GM18511 (cell line): ENCODE results near the gene MYO5B.

Experiments
- ATAC-seq: cut with Tn5 transposase; IDR thresholded peaks from one replicate; pipeline ENCODE4 v1.9.1; 2021; ENCODE audit warnings: mild to moderate bottlenecking, moderate library complexity; ENCODE audit not compliant: unreplicated experiment

MYO5B gene

GRCh38 chr18:50189160-50189559, 5.8 kb downstream of the MYO5B start:
- peak; percentile 79 for ATAC-seq

- ATAC-seq = no peak
Measured at GRCh38 chr18:50188652-50189051, 6.3 kb downstream of the MYO5B start.

- ATAC-seq = no peak
Measured at GRCh38 chr18:50187659-50188058, 7.3 kb downstream of the MYO5B start.

GRCh38 chr18:50186385-50186784, 8.6 kb downstream of the MYO5B start:
- no peak for ATAC-seq

GRCh38 chr18:50183556-50183955, 11.4 kb downstream of the MYO5B start:
- no peak for ATAC-seq

GRCh38 chr18:50182511-50182910, 12.4 kb downstream of the MYO5B start:
- no peak for ATAC-seq

GRCh38 chr18:50181590-50181989, 13.4 kb downstream of the MYO5B start:
- no peak for ATAC-seq

- ATAC-seq = no peak
Measured at GRCh38 chr18:50179465-50179864, 15.5 kb downstream of the MYO5B start.

- no peak for ATAC-seq
Measured at GRCh38 chr18:50177294-50177992, 17.5 kb downstream of the MYO5B start.

- ATAC-seq = no peak
Measured at GRCh38 chr18:50172367-50172766, 22.6 kb downstream of the MYO5B start.

- no peak for ATAC-seq
Measured at GRCh38 chr18:50171406-50171805, 23.5 kb downstream of the MYO5B start.

- ATAC-seq = no peak
Measured at GRCh38 chr18:50170004-50170403, 24.9 kb downstream of the MYO5B start.

- ATAC-seq = no peak
Measured at GRCh38 chr18:50169149-50169548, 25.8 kb downstream of the MYO5B start.

GRCh38 chr18:50167966-50168365, 27.0 kb downstream of the MYO5B start:
- ATAC-seq = no peak

GRCh38 chr18:50166901-50167300, 28.0 kb downstream of the MYO5B start:
- no peak for ATAC-seq

GRCh38 chr18:50163505-50163904, 31.4 kb downstream of the MYO5B start:
- no peak for ATAC-seq

GRCh38 chr18:50162486-50163304, 32.3 kb downstream of the MYO5B start:
- ATAC-seq = no peak

GRCh38 chr18:50161597-50162205, 33.2 kb downstream of the MYO5B start:
- ATAC-seq = no peak

- ATAC-seq = no peak
Measured at GRCh38 chr18:50159654-50160046, 35.3 kb downstream of the MYO5B start.

- ATAC-seq = no peak
Measured at GRCh38 chr18:50158866-50159653, 35.9 kb downstream of the MYO5B start.

- no peak for ATAC-seq
Measured at GRCh38 chr18:50155406-50155805, 39.5 kb downstream of the MYO5B start.
